HEK293 (cell line): ENCODE results near the gene MTPN.

Source experiments
- CTCF ChIA-PET: fragments of 350-600 bp; formaldehyde crosslinking; extraction: SDS; loops from one replicate; lab custom pipeline; 2021; ENCODE audit warnings: antibody characterized with exemption; lab: Yijun Ruan, JAX
- POLR2A ChIA-PET: fragments of 300-600 bp; formaldehyde crosslinking; extraction: SDS; loops from one replicate; lab custom pipeline; 2020; ENCODE audit warnings: antibody characterized with exemption, inconsistent platforms; lab: Yijun Ruan, JAX
- H3K27ac ChIP-seq: fragments of 200-500 bp; sonication (Bioruptor generic); 2 replicates; pipeline ENCODE4 v1.5.1; 2014; ENCODE audit warnings: low read depth, low read length, control low read depth, inconsistent platforms; ENCODE audit errors: extremely low read depth
- H3K36me3 ChIP-seq, 2 experiments: fragments of 200-500 bp in 1 of 2; sonication (Bioruptor generic) in 1 of 2; 1 replicate in 1 of 2; 2 replicates in 1 of 2; pipeline ENCODE4 v1.5.1; 2014 to 2017; ENCODE audit warnings: inconsistent platforms in 2 of 2, low read length in 2 of 2; ENCODE audit not compliant: control insufficient read depth in 2 of 2, insufficient read depth in 1 of 2
- H3K4me1 ChIP-seq: fragments of 200-500 bp; sonication (Bioruptor generic); 2 replicates; pipeline ENCODE4 v1.5.1; 2014; ENCODE audit warnings: mild to moderate bottlenecking, low read length, inconsistent platforms; ENCODE audit not compliant: control insufficient read depth, insufficient read depth
- H3K4me3 ChIP-seq: 2 replicates; pipeline ENCODE4 v1.5.1; 2011; ENCODE audit warnings: low read depth, mild to moderate bottlenecking, control low read depth, low read length, moderate library complexity
- H3K9me3 ChIP-seq: fragments of 200-500 bp; sonication (Bioruptor generic); 2 replicates; pipeline ENCODE4 v1.5.1; 2014; ENCODE audit warnings: low read depth, low read length, inconsistent platforms; ENCODE audit not compliant: control insufficient read depth, insufficient read depth
- BCL11A ChIP-seq: fragments of 450-650 bp; formaldehyde crosslinking; IDR thresholded peaks from 2 replicates; pipeline ENCODE4 v1.5.1; 2016; ENCODE audit warnings: low read depth, missing biosample characterization, missing genetic modification characterization
- BCL11B ChIP-seq: fragments of 450-650 bp; formaldehyde crosslinking; IDR thresholded peaks from 2 replicates; pipeline ENCODE4 v1.5.1; 2016; ENCODE audit warnings: low read depth, missing biosample characterization, missing genetic modification characterization
- FEZF1 ChIP-seq: fragments of 450-650 bp; formaldehyde crosslinking; IDR thresholded peaks from 2 replicates; pipeline ENCODE4 v1.5.1; 2016; ENCODE audit warnings: missing biosample characterization, missing genetic modification characterization
- GFI1B ChIP-seq: fragments of 450-650 bp; formaldehyde crosslinking; IDR thresholded peaks from 2 replicates; pipeline ENCODE4 v1.5.1; 2016; ENCODE audit warnings: missing biosample characterization, missing genetic modification characterization
- KLF1 ChIP-seq: fragments of 450-650 bp; formaldehyde crosslinking; IDR thresholded peaks from 2 replicates; pipeline ENCODE4 v1.5.1; 2016; ENCODE audit warnings: missing biosample characterization, missing genetic modification characterization
- KLF7 ChIP-seq: fragments of 450-650 bp; formaldehyde crosslinking; IDR thresholded peaks from 2 replicates; pipeline ENCODE4 v1.5.1; 2016; ENCODE audit warnings: missing biosample characterization, missing genetic modification characterization, borderline replicate concordance
- MEIS1 ChIP-seq: sonication (generic); formaldehyde crosslinking; IDR thresholded peaks from 2 replicates; pipeline ENCODE4 v1.8.1; 2022; ENCODE audit warnings: missing genetic modification reagents, mild to moderate bottlenecking, borderline replicate concordance
- WT1 ChIP-seq: fragments of 450-650 bp; formaldehyde crosslinking; IDR thresholded peaks from 2 replicates; pipeline ENCODE4 v1.5.1; 2016; ENCODE audit warnings: missing biosample characterization, missing genetic modification characterization
- ZFHX2 ChIP-seq: fragments of 450-650 bp; formaldehyde crosslinking; conservative IDR thresholded peaks from 2 replicates; pipeline ENCODE4 v1.5.1; 2016; ENCODE audit warnings: missing biosample characterization, missing genetic modification characterization
- ZNF112 ChIP-seq: fragments of 450-650 bp; formaldehyde crosslinking; IDR thresholded peaks from 2 replicates; pipeline ENCODE4 v1.5.0; 2017; ENCODE audit warnings: missing biosample characterization, missing genetic modification characterization
- ZNF157 ChIP-seq: fragments of 450-650 bp; formaldehyde crosslinking; IDR thresholded peaks from 2 replicates; pipeline ENCODE4 v1.5.1; 2016; ENCODE audit warnings: missing biosample characterization, missing genetic modification characterization
- ZNF548 ChIP-seq: fragments of 450-650 bp; formaldehyde crosslinking; IDR thresholded peaks from 2 replicates; pipeline ENCODE4 v1.5.1; 2016; ENCODE audit warnings: missing biosample characterization, missing genetic modification characterization
- ZNF701 ChIP-seq: fragments of 450-650 bp; formaldehyde crosslinking; IDR thresholded peaks from 2 replicates; pipeline ENCODE4 v1.5.1; 2016; ENCODE audit warnings: missing biosample characterization, missing genetic modification characterization
- TF ChIP-seq, protein P1 (sequence below): fragments of 450-650 bp; formaldehyde crosslinking; IDR thresholded peaks from 2 replicates; pipeline ENCODE4 v1.5.1; 2016; ENCODE audit warnings: missing biosample characterization, missing genetic modification characterization, low read depth
- TF ChIP-seq, protein P2 (sequence below): fragments of 450-650 bp; formaldehyde crosslinking; IDR thresholded peaks from 2 replicates; pipeline ENCODE4 v1.5.1; 2016; ENCODE audit warnings: missing biosample characterization, missing genetic modification characterization
- TF ChIP-seq, protein P3 (sequence below): fragments of 450-650 bp; formaldehyde crosslinking; IDR thresholded peaks from 2 replicates; pipeline ENCODE4 v1.5.1; 2016; ENCODE audit warnings: missing biosample characterization, missing genetic modification characterization
- TF ChIP-seq, protein P4 (sequence below): fragments of 450-650 bp; formaldehyde crosslinking; IDR thresholded peaks from 2 replicates; pipeline ENCODE4 v1.5.1; 2017; ENCODE audit warnings: missing biosample characterization, mild to moderate bottlenecking, missing genetic modification characterization, moderate library complexity
- TF ChIP-seq, protein P5 (sequence below): fragments of 450-650 bp; formaldehyde crosslinking; IDR thresholded peaks from 2 replicates; pipeline ENCODE4 v1.5.1; 2017; ENCODE audit warnings: missing biosample characterization, missing genetic modification characterization
- TF ChIP-seq, protein P6 (sequence below): fragments of 450-650 bp; formaldehyde crosslinking; IDR thresholded peaks from 2 replicates; pipeline ENCODE4 v1.5.1; 2017; ENCODE audit warnings: missing biosample characterization, missing genetic modification characterization
- TF ChIP-seq, protein P7 (sequence below): fragments of 450-650 bp; formaldehyde crosslinking; conservative IDR thresholded peaks from 2 replicates; pipeline ENCODE4 v1.5.1; 2016; ENCODE audit warnings: low read depth, missing biosample characterization, missing genetic modification characterization

MTPN gene

DNA sequence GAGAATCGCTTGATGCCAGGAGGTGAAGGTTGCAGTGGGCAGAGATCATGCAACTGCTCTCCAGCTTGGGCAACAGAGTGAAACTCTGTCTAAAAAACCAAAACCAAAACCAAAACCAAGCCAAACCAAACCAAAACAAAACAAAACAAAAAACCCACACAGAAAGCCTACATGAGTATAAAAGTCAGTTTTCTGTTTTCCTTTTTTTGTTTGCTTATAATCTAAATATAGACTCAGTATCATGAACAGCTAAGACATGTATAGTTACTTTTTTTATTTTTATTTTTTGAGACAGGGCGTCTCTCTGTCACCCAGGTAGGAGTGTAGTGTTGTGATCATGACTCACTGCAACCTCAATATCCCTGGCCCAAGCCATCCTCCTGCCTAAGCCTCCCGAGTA is 16.8 kb upstream of the MTPN start (continued):
- TF ChIP-seq, protein P1, sequence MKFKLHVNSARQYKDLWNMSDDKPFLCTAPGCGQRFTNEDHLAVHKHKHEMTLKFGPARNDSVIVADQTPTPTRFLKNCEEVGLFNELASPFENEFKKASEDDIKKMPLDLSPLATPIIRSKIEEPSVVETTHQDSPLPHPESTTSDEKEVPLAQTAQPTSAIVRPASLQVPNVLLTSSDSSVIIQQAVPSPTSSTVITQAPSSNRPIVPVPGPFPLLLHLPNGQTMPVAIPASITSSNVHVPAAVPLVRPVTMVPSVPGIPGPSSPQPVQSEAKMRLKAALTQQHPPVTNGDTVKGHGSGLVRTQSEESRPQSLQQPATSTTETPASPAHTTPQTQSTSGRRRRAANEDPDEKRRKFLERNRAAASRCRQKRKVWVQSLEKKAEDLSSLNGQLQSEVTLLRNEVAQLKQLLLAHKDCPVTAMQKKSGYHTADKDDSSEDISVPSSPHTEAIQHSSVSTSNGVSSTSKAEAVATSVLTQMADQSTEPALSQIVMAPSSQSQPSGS (tag by site-specific recombination) = no peak
- TF ChIP-seq, protein P2, sequence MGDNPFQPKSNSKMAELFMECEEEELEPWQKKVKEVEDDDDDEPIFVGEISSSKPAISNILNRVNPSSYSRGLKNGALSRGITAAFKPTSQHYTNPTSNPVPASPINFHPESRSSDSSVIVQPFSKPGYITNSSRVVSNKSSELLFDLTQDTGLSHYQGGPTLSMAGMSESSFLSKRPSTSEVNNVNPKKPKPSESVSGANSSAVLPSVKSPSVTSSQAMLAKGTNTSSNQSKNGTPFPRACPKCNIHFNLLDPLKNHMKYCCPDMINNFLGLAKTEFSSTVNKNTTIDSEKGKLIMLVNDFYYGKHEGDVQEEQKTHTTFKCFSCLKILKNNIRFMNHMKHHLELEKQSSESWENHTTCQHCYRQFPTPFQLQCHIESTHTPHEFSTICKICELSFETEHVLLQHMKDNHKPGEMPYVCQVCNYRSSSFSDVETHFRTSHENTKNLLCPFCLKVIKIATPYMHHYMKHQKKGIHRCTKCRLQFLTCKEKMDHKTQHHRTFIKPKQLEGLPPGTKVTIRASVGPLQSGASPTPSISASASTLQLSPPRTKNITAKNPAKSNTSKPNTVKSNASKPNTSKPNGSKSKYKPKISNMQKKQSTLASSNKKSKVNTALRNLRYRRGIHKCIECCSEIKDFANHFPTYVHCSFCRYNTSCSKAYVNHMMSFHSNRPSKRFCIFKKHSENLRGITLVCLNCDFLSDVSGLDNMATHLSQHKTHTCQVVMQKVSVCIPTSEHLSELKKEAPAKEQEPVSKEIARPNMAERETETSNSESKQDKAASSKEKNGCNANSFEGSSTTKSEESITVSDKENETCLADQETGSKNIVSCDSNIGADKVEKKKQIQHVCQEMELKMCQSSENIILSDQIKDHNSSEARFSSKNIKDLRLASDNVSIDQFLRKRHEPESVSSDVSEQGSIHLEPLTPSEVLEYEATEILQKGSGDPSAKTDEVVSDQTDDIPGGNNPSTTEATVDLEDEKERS (tag by site-specific recombination) = no peak
- TF ChIP-seq ZFHX2 (tag by site-specific recombination) (no peak), WT1 (tag by site-specific recombination) (no peak), ZNF157 (tag by site-specific recombination) (no peak), KLF7 (tag by site-specific recombination) (no peak)
- TF ChIP-seq, protein P3, sequence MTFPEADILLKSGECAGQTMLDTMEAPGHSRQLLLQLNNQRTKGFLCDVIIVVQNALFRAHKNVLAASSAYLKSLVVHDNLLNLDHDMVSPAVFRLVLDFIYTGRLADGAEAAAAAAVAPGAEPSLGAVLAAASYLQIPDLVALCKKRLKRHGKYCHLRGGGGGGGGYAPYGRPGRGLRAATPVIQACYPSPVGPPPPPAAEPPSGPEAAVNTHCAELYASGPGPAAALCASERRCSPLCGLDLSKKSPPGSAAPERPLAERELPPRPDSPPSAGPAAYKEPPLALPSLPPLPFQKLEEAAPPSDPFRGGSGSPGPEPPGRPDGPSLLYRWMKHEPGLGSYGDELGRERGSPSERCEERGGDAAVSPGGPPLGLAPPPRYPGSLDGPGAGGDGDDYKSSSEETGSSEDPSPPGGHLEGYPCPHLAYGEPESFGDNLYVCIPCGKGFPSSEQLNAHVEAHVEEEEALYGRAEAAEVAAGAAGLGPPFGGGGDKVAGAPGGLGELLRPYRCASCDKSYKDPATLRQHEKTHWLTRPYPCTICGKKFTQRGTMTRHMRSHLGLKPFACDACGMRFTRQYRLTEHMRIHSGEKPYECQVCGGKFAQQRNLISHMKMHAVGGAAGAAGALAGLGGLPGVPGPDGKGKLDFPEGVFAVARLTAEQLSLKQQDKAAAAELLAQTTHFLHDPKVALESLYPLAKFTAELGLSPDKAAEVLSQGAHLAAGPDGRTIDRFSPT (tag by site-specific recombination) = no peak
- TF ChIP-seq, protein P4, sequence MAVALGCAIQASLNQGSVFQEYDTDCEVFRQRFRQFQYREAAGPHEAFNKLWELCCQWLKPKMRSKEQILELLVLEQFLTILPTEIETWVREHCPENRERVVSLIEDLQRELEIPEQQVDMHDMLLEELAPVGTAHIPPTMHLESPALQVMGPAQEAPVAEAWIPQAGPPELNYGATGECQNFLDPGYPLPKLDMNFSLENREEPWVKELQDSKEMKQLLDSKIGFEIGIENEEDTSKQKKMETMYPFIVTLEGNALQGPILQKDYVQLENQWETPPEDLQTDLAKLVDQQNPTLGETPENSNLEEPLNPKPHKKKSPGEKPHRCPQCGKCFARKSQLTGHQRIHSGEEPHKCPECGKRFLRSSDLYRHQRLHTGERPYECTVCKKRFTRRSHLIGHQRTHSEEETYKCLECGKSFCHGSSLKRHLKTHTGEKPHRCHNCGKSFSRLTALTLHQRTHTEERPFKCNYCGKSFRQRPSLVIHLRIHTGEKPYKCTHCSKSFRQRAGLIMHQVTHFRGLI (tag by site-specific recombination) = no peak

DNA sequence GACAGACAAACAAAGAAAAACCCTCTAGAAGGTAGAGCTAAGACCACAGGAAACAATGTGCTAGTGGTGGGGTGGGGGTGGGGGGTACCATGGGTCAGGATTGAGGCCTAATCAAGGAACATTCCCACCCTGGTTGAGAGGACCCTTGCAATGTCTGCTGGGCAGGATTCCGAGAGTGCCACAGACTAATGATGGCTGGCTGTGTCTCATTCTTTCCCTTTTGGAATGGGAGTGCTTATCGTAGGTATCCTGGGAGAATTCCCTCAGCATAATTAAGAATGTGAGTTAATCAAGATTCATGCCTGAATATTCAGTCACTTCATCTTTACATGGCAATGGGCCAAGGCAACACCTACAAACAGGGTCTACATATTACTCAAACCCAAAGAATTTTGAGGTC is 14.7 kb upstream of the MTPN start:
- Histone ChIP-seq H3K4me3 (no peak overlapping the region), H3K27ac (no peak overlapping the region), H3K4me1 (no peaks in the 10 kb centered on the region), H3K9me3 (no peaks in the 10 kb centered on the region), H3K36me3 (no peaks in the 10 kb centered on the region)
- ChIA-PET POLR2A (no interaction called here), CTCF (interaction anchor here (0.6 kb wide), 1 partner anchor 15 kb away, joined by 4 read pairs; no protein-coding TSS in a partner anchor)
- TF ChIP-seq BCL11B (tag by site-specific recombination) (no peak), MEIS1 (CRISPR knock-in tag) (no peak), FEZF1 (tag by site-specific recombination) (no peak), KLF1 (tag by site-specific recombination) (no peak), GFI1B (tag by site-specific recombination) (no peak), ZNF548 (no peak), BCL11A (tag by site-specific recombination) (no peak), ZNF701 (tag by site-specific recombination) (no peak), ZNF112 (tag by site-specific recombination) (no peak)
- TF ChIP-seq, protein P5, sequence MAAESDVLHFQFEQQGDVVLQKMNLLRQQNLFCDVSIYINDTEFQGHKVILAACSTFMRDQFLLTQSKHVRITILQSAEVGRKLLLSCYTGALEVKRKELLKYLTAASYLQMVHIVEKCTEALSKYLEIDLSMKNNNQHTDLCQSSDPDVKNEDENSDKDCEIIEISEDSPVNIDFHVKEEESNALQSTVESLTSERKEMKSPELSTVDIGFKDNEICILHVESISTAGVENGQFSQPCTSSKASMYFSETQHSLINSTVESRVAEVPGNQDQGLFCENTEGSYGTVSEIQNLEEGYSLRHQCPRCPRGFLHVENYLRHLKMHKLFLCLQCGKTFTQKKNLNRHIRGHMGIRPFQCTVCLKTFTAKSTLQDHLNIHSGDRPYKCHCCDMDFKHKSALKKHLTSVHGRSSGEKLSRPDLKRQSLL (tag by site-specific recombination) = no peak
- TF ChIP-seq, protein P6, sequence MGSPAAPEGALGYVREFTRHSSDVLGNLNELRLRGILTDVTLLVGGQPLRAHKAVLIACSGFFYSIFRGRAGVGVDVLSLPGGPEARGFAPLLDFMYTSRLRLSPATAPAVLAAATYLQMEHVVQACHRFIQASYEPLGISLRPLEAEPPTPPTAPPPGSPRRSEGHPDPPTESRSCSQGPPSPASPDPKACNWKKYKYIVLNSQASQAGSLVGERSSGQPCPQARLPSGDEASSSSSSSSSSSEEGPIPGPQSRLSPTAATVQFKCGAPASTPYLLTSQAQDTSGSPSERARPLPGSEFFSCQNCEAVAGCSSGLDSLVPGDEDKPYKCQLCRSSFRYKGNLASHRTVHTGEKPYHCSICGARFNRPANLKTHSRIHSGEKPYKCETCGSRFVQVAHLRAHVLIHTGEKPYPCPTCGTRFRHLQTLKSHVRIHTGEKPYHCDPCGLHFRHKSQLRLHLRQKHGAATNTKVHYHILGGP (tag by site-specific recombination) = no peak
- TF ChIP-seq, protein P7, sequence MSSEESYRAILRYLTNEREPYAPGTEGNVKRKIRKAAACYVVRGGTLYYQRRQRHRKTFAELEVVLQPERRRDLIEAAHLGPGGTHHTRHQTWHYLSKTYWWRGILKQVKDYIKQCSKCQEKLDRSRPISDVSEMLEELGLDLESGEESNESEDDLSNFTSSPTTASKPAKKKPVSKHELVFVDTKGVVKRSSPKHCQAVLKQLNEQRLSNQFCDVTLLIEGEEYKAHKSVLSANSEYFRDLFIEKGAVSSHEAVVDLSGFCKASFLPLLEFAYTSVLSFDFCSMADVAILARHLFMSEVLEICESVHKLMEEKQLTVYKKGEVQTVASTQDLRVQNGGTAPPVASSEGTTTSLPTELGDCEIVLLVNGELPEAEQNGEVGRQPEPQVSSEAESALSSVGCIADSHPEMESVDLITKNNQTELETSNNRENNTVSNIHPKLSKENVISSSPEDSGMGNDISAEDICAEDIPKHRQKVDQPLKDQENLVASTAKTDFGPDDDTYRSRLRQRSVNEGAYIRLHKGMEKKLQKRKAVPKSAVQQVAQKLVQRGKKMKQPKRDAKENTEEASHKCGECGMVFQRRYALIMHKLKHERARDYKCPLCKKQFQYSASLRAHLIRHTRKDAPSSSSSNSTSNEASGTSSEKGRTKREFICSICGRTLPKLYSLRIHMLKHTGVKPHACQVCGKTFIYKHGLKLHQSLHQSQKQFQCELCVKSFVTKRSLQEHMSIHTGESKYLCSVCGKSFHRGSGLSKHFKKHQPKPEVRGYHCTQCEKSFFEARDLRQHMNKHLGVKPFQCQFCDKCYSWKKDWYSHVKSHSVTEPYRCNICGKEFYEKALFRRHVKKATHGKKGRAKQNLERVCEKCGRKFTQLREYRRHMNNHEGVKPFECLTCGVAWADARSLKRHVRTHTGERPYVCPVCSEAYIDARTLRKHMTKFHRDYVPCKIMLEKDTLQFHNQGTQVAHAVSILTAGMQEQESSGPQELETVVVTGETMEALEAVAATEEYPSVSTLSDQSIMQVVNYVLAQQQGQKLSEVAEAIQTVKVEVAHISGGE (tag by site-specific recombination) = no peak
